Fibroblast of villous mesenchyme (primary cell): Measurements from ENCODE around the gene SLC4A3. TPM values are rescaled to one million over a fixed set of nuclear protein-coding genes. Genes with fewer than 3 reads are reported as not detected.

Source experiments
- DNase-seq: peaks from one replicate; pipeline ENCODE4 v3.0.0-alpha.2; 2010; ENCODE audit warnings: low read depth
- H3K4me3 ChIP-seq: 2 replicates; pipeline ENCODE4 v1.5.1; 2011; ENCODE audit warnings: low read depth, mild to moderate bottlenecking, low read length
- CTCF ChIP-seq: IDR thresholded peaks from 2 replicates; pipeline ENCODE4 v1.5.1; 2012; ENCODE audit warnings: low read depth, mild to moderate bottlenecking, low read length; ENCODE audit not compliant: insufficient read depth
- total RNA-seq: library from RNA; depleted of rRNA; stranded (reverse); fragments of >200 nt; gene quantifications from 2 replicates; pipeline ENCODE4 v1.2.3, GENCODE V29; 2012

Gene SLC4A3
- total RNA-seq, 1 donor, result 5.6 TPM

GRCh38 chr2:219618733-219619122, 8.7 kb upstream of the SLC4A3 start:
- no peak overlapping the region for H3K4me3 ChIP-seq
- TF ChIP-seq CTCF, result no peak
- DNase-seq, result no peak

- DNase-seq, result peak; percentile 13
- no peak overlapping the region for H3K4me3 ChIP-seq
- TF ChIP-seq CTCF, result peak; percentile 22
Measured at GRCh38 chr2:219619235-219619634, 8.2 kb upstream of the SLC4A3 start.

GRCh38 chr2:219620546-219620945, 6.9 kb upstream of the SLC4A3 start:
- no peak for TF ChIP-seq CTCF
- DNase-seq, result no peak
- no peak overlapping the region for H3K4me3 ChIP-seq

- TF ChIP-seq CTCF, result no peak
- DNase-seq, result no peak
- H3K4me3 ChIP-seq, result no peak overlapping the region
Measured at GRCh38 chr2:219621935-219622334, 5.5 kb upstream of the SLC4A3 start.

GRCh38 chr2:219622472-219622871, 5.0 kb upstream of the SLC4A3 start:
- TF ChIP-seq CTCF, result no peak
- no peak for DNase-seq
- no peak overlapping the region for H3K4me3 ChIP-seq

- no peak for DNase-seq
- TF ChIP-seq CTCF, result no peak
- no peak overlapping the region for H3K4me3 ChIP-seq
Measured at GRCh38 chr2:219624565-219624964, 2.9 kb upstream of the SLC4A3 start.

- TF ChIP-seq CTCF, result no peak
- no peak for DNase-seq
- no peak overlapping the region for H3K4me3 ChIP-seq
Measured at GRCh38 chr2:219625179-219625578, 2.3 kb upstream of the SLC4A3 start.
